Upper lobe of left lung (tissue), 6 donors: ENCODE results near the gene CA11. TPM values are rescaled to one million over a fixed set of nuclear protein-coding genes. Genes with fewer than 3 reads are reported as not detected.

Experiments
- ATAC-seq, 2 donors: fragments of 200-7000 bp; cut with Tn5 transposase; one replicate each; pipeline ENCODE4 v1.9.1; 2022; ENCODE audit warnings: mild to moderate bottlenecking in 2 of 2, moderate library complexity in 2 of 2; ENCODE audit not compliant: low FRiP score in 2 of 2
- DNase-seq, 2 donors: peaks; one replicate each; pipeline ENCODE4 v3.0.0-alpha.2; 2019 to 2020
- H3K27ac ChIP-seq, 4 donors: fragments of 200-600 bp; sonication (generic); one replicate each; pipeline ENCODE4 v1.5.1; 2016 to 2019
- H3K27me3 ChIP-seq, 4 donors: fragments of 200-600 bp; sonication (generic); one replicate each; pipeline ENCODE4 v1.5.1; 2017 to 2019
- H3K36me3 ChIP-seq, 4 donors: fragments of 200-600 bp; sonication (generic); one replicate each; pipeline ENCODE4 v1.5.1; 2016 to 2019
- H3K4me1 ChIP-seq, 4 donors: fragments of 200-600 bp; sonication (generic); one replicate each; pipeline ENCODE4 v1.5.1; 2018 to 2019
- H3K4me3 ChIP-seq, 4 donors: fragments of 200-600 bp; sonication (generic); one replicate each; pipeline ENCODE4 v1.5.1; 2017 to 2019; ENCODE audit warnings: mild to moderate bottlenecking in 2 of 4, moderate library complexity in 1 of 4
- H3K9me3 ChIP-seq, 4 donors: fragments of 200-600 bp; sonication (generic); one replicate each; pipeline ENCODE4 v1.5.1; 2018 to 2019
- EP300 ChIP-seq, 4 donors: sonication (generic); formaldehyde crosslinking; IDR thresholded peaks; one replicate each; pipeline ENCODE4 v1.5.1; 2017; ENCODE audit warnings: antibody characterized with exemption in 4 of 4, control low read depth in 2 of 4
- POLR2A ChIP-seq, 4 donors: fragments of 450-650 bp; IDR thresholded peaks; one replicate each; pipeline ENCODE4 v1.5.1; 2016 to 2017; ENCODE audit warnings: antibody characterized with exemption in 4 of 4, mild to moderate bottlenecking in 2 of 4
- POLR2AphosphoS5 ChIP-seq, 2 donors: sonication (generic); formaldehyde crosslinking; IDR thresholded peaks; one replicate each; pipeline ENCODE4 v1.5.1; 2017; ENCODE audit warnings: antibody characterized with exemption in 2 of 2
- WGBS, 2 donors: methylation state at CpG; one replicate each; pipeline ENCODE4 v1.1.5; 2017 to 2018; 5-methylcytosine and 5-hydroxymethylcytosine counted together
- total RNA-seq, 6 donors: library from RNA; depleted of rRNA in 4 of 6; stranded (reverse); fragments of >200 nt in 4 of 6; gene quantifications; one replicate each; pipeline versions ENCODE4 v1.1.0 to v1.2.1, GENCODE V29; 2016 to 2021
- TF ChIP-seq, protein P1 (sequence below), 6 experiments: fragments of 450-650 bp in 4 of 6; fragments of 200-600 bp in 2 of 6; sonication (generic) in 2 of 6; IDR thresholded peaks; one replicate each; pipeline ENCODE4 v1.5.1; 2016 to 2019; ENCODE audit warnings: antibody characterized with exemption in 6 of 6
- donor health status: DM: no; HTN: no; CAD: no; lungs with moderate emphysema.
- donor health status: DM: no; HTN: yes; CAD: no; lungs with severe emphysema.

CA11 gene
- total RNA-seq, 6 donors from 2014 or later = 2.1 to 8.1 (median 5.3) TPM

DNA sequence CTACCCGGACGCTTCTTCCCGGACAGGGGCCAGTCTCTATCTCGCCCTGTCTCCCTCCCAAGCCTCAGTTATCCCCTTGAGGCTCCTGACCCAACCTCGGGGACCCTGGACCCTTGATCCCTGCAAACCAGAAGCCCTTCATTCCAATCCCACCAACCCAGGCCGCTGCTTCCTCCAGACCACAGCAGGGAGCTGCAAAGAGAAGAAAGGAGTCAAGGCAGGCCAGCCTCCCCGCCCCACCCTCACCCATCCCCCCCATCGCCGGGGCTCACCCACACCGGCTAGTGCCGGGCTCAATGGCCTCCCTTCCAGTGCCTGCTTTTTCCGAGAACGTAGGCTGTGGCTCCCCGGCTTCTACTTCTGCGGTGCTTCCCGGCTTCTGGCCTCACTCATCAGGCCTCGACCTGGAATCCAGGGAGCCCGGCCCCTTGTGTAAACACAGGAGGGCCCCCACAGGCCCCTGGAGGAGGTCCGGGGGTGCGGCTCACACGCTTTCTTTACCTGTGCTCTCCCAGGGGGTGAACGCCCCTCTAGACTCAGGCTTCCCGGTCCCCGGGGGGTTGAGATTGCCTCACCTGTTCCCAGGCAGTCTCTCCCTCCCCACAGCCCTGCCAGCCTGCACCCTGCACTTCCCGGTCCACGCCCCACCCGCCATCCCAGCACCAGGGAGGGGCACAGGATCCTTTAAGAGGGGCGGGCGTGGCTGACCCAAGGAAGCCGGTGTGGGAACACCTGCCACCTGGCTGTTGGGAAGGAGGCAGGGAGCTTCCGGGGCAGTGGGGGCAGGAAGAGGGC lies 31.4 kb downstream of the CA11 start, which contains the start of gene FAM83E:
TSS of gene FAM83E (minus strand) at position 641 of the 795 bp plus-strand sequence. CDS start 1,704 bp downstream, outside the sequence.
- H3K4me1 ChIP-seq = peaks cover 26 to 53% (median 38%) of the 10 kb centered on the region in 4 donors
- TF ChIP-seq EP300 (IDR thresholded peaks at IDR 0.05) (peak in 1 of 4 donors; percentile 29), POLR2A (IDR thresholded peaks at IDR 0.05) (peak in 1 of 4 donors; percentile 71), POLR2AphosphoS5 (IDR thresholded peaks at IDR 0.05) (peak; percentile 63 to 67)
- TF ChIP-seq, protein P1, sequence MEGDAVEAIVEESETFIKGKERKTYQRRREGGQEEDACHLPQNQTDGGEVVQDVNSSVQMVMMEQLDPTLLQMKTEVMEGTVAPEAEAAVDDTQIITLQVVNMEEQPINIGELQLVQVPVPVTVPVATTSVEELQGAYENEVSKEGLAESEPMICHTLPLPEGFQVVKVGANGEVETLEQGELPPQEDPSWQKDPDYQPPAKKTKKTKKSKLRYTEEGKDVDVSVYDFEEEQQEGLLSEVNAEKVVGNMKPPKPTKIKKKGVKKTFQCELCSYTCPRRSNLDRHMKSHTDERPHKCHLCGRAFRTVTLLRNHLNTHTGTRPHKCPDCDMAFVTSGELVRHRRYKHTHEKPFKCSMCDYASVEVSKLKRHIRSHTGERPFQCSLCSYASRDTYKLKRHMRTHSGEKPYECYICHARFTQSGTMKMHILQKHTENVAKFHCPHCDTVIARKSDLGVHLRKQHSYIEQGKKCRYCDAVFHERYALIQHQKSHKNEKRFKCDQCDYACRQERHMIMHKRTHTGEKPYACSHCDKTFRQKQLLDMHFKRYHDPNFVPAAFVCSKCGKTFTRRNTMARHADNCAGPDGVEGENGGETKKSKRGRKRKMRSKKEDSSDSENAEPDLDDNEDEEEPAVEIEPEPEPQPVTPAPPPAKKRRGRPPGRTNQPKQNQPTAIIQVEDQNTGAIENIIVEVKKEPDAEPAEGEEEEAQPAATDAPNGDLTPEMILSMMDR (IDR thresholded peaks at IDR 0.05) = peak in 1 of 6 experiments; percentile 7
- DNase-seq (peak; percentile 88 to 95), ATAC-seq (peak; percentile 1 to 78)
- H3K9me3 ChIP-seq = no peaks in the 10 kb centered on the region
- peak within 1 kb of the TSS in 3 of 4 donors; percentile 33 to 88 (median 47) for H3K4me3 ChIP-seq
- peaks cover 15 to 32% (median 28%) of the 10 kb centered on the region in 4 donors for H3K36me3 ChIP-seq
- WGBS, 2 donors = 59 to 69% methylated on average over 11 to 31 of the region's 31 CpGs
- no peaks in the 10 kb centered on the region for H3K27me3 ChIP-seq
- H3K27ac ChIP-seq = peak within 1 kb of the TSS; percentile 82 to 94 (median 88)

DNA sequence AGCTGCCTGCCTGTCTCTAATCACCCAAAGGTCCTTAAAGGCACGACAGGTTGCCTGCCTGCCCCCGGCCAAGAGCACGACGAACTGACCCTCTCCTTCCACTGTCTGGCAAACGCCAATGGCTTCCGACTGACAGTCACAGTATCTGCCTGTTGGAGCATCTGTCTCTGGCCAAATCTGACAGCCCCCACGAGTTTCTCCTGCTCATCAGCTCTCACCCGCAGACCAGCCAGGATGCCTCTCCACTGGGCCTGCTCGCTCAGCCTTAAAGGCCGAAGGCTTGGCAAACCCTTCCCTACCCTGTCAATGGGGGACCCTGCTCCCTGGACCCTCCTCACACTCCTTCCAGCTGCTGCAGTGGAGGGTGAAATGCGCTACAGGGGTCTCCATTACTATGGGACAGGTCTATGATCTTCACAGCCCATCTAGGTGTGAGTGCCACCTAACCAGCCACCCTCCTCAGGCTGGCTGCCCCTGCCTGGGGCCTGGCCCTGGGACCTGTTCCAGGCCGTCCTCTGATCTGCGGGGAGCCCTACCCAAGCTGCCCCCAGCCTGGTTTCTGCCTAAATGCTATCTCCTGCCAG lies 32.0 kb downstream of the CA11 start:
- peak in 1 of 2 donors; percentile 64 for DNase-seq
- no peak for ATAC-seq
- TF ChIP-seq EP300 (IDR thresholded peaks at IDR 0.05) (no peak), POLR2AphosphoS5 (IDR thresholded peaks at IDR 0.05) (no peak), POLR2A (IDR thresholded peaks at IDR 0.05) (no peak)
- H3K27me3 ChIP-seq = no peaks in the 10 kb centered on the region
- peak overlapping the region; percentile 82 to 94 (median 88) for H3K27ac ChIP-seq
- H3K4me1 ChIP-seq = peaks cover 25 to 52% (median 37%) of the 10 kb centered on the region in 4 donors
- H3K4me3 ChIP-seq = peak overlapping the region in 3 of 4 donors; percentile 33 to 47 (median 45)
- H3K9me3 ChIP-seq = no peaks in the 10 kb centered on the region
- 62 to 72% methylated on average over 11 to 13 of the region's 13 CpGs for WGBS, 2 donors
- H3K36me3 ChIP-seq = peaks cover 15 to 32% (median 28%) of the 10 kb centered on the region in 4 donors

DNA sequence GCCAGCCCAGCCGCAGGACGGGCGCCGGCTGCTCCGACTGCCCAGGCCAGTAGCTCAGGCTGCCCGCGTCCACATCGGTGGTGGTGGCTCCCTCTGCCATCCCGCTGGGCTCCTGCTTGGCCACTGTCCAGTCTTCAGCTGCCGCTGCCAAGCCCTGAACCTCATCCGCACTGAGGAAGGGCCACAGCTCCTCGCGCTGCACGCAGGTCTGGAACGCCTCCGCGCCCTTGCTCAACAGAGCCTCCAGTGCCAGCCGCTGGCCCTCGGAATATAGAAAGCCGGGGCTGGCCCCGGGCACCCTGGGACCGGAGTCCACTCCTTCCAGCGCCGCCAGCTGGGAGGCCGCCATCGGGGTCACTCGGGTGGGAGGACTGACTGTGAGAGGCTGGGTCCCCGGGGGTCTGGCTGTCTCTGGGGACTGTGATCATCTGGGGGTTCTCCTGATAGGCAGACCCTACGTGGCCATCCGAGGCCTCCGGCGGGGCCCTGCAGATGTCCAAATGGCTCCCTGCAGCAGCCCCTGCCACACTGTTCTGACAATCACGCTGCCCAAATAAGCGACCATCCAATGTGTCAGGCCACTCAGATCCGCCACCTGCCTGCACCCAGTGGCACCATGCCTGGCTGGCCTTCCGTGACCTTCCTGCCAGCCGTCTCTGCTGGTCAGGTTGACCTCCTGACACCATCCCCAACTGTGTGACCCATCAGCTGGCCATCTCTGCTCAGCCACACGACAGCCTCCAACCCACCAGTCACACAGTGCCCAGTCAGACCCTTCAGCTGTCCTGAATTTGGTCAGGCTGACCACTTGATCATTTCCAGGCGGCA lies 32.7 kb downstream of the CA11 start:
- peaks cover 25 to 48% (median 35%) of the 10 kb centered on the region in 4 donors for H3K4me1 ChIP-seq
- H3K9me3 ChIP-seq = no peaks in the 10 kb centered on the region
- ATAC-seq = peak in 1 of 2 donors; percentile 7
- no peaks in the 10 kb centered on the region for H3K27me3 ChIP-seq
- peaks cover 15 to 32% (median 28%) of the 10 kb centered on the region in 4 donors for H3K36me3 ChIP-seq
- peak; percentile 45 to 87 for DNase-seq
- 70 to 77% methylated on average over 9 to 35 of the region's 39 CpGs for WGBS, 2 donors
- H3K4me3 ChIP-seq = peak overlapping the region in 2 of 4 donors; percentile 45 to 47
- TF ChIP-seq POLR2AphosphoS5 (IDR thresholded peaks at IDR 0.05) (no peak), EP300 (IDR thresholded peaks at IDR 0.05) (no peak), POLR2A (IDR thresholded peaks at IDR 0.05) (no peak)
- TF ChIP-seq, protein P1 (IDR thresholded peaks at IDR 0.05) = no peak
- H3K27ac ChIP-seq = peak overlapping the region; percentile 4 to 94 (median 88)

DNA sequence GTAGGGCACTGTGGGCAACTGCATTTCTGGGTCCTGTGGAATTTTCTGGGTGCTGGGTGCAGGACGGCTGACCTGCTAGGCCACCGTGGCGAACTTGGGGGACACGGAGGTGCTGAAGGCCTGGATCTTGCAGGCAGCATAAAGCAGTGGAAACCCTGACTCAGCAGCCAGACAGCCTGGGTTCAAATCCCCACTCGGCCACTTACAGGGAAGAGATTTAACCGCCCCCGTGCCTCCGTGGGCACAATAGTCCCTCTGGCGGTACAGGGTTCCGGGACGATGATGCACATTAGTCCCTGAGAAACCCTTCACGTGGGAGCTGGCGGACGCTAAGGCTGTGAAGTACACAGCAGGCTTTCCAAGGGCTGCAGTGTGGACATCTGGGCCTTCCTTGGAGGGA lies 34.1 kb downstream of the CA11 start:
- peaks cover 11 to 35% (median 21%) of the 10 kb centered on the region in 4 donors for H3K4me1 ChIP-seq
- ATAC-seq (no peak), DNase-seq (peak in 1 of 2 donors; percentile 45)
- TF ChIP-seq POLR2AphosphoS5 (IDR thresholded peaks at IDR 0.05) = no peak
- TF ChIP-seq, protein P1 (IDR thresholded peaks at IDR 0.05) = no peak
- TF ChIP-seq EP300 (IDR thresholded peaks at IDR 0.05) = no peak
- TF ChIP-seq POLR2A (IDR thresholded peaks at IDR 0.05) = no peak
- H3K36me3 ChIP-seq = peaks cover 11 to 23% (median 21%) of the 10 kb centered on the region in 4 donors
- no peaks in the 10 kb centered on the region for H3K9me3 ChIP-seq
- WGBS, 2 donors = 90 to 93% methylated on average over 12 to 14 of the region's 14 CpGs
- no peaks in the 10 kb centered on the region for H3K27me3 ChIP-seq
- no peak overlapping the region for H3K27ac ChIP-seq
- no peak overlapping the region for H3K4me3 ChIP-seq
